PC-9 (cell line): ENCODE data around the gene EDARADD. TPM values are rescaled to one million over a fixed set of nuclear protein-coding genes. Genes with fewer than 3 reads are reported as not detected.

Experiments used
- Bru-seq: library from RNA; stranded (reverse); fragments of 400-500 nt; gene quantifications from one replicate; lab custom pipeline; 2021; lab: Mats Ljungman, UMichigan
- BruChase-seq, 2 experiments: library from RNA; stranded (reverse); fragments of 400-500 nt; gene quantifications; one replicate each; lab custom pipeline; 2021; lab: Mats Ljungman, UMichigan
- BruUV-seq: library from RNA; stranded (reverse); fragments of 400-500 nt; replicated peaks from 2 replicates; lab custom pipeline; 2021; lab: Mats Ljungman, UMichigan
- CTCF ChIA-PET: fragments of 300-600 bp; sonication (Branson Sonifier 250); formaldehyde crosslinking; loops from one replicate; lab custom pipeline; 2022; ENCODE audit warnings: antibody characterized with exemption; lab: Charles Lee
- POLR2A ChIA-PET: fragments of 300-600 bp; sonication (Branson Sonifier 250); formaldehyde crosslinking; loops from one replicate; lab custom pipeline; 2022; ENCODE audit warnings: antibody characterized with exemption; ENCODE audit not compliant: unreplicated experiment; lab: Charles Lee
- DNase-seq, 2 experiments: peaks; one replicate each; pipeline versions ENCODE4 v3.0.0 to v3.0.0-alpha.2; 2015 to 2022; ENCODE audit warnings: mixed read lengths in 1 of 2
- H2AFZ ChIP-seq: fragments of 200-600 bp; sonication (generic); 2 replicates; pipeline ENCODE4 v1.8.1; 2017; ENCODE audit warnings: antibody characterized with exemption
- H3F3A ChIP-seq: fragments of 200-600 bp; sonication (generic); 2 replicates; pipeline ENCODE4 v1.8.1; 2017; ENCODE audit warnings: antibody characterized with exemption, mild to moderate bottlenecking, low read depth; ENCODE audit not compliant: insufficient read depth
- H3K27ac ChIP-seq: fragments of 200-600 bp; sonication (generic); 2 replicates; pipeline ENCODE4 v1.6.1; 2016; ENCODE audit warnings: mixed run types
- H3K27me3 ChIP-seq: fragments of 200-600 bp; sonication (generic); 2 replicates; pipeline ENCODE4 v1.6.1; 2016; ENCODE audit warnings: low read depth, mixed run types; ENCODE audit not compliant: insufficient read depth
- H3K36me3 ChIP-seq: fragments of 200-600 bp; sonication (generic); 2 replicates; pipeline ENCODE4 v1.6.1; 2016; ENCODE audit warnings: low read depth, mixed run types
- H3K4me1 ChIP-seq: fragments of 200-600 bp; sonication (generic); replicated peaks from 2 replicates; pipeline ENCODE4 v1.6.1; 2016; ENCODE audit warnings: mixed run types; ENCODE audit not compliant: insufficient read depth
- H3K4me2 ChIP-seq: fragments of 200-600 bp; sonication (generic); 2 replicates; pipeline ENCODE4 v1.6.1; 2017; ENCODE audit warnings: mixed run types
- H3K4me3 ChIP-seq: fragments of 200-600 bp; sonication (generic); 2 replicates; pipeline ENCODE4 v1.6.1; 2016; ENCODE audit warnings: mixed run types
- H3K79me2 ChIP-seq: fragments of 200-600 bp; sonication (generic); 2 replicates; pipeline ENCODE4 v1.6.1; 2017; ENCODE audit warnings: low read depth, mixed run types
- H3K9me2 ChIP-seq: fragments of 200-600 bp; sonication (generic); 2 replicates; pipeline ENCODE4 v1.8.1; 2017; ENCODE audit warnings: mild to moderate bottlenecking; ENCODE audit not compliant: insufficient read depth
- H3K9me3 ChIP-seq: fragments of 200-600 bp; sonication (generic); 2 replicates; pipeline ENCODE4 v1.8.1; 2016; ENCODE audit warnings: low read depth; ENCODE audit not compliant: insufficient read depth
- H4K20me1 ChIP-seq: fragments of 200-600 bp; sonication (generic); 2 replicates; pipeline ENCODE4 v1.8.1; 2017; ENCODE audit not compliant: insufficient read depth
- CTCF ChIP-seq: fragments of 200-600 bp; sonication (generic); conservative IDR thresholded peaks from 2 replicates; pipeline ENCODE4 v1.6.1; 2017; ENCODE audit warnings: mixed run types, antibody characterized with exemption, mild to moderate bottlenecking, moderate library complexity
- EZH2 ChIP-seq: fragments of 200-600 bp; sonication (generic); IDR thresholded peaks from 2 replicates; pipeline ENCODE4 v1.8.0; 2017; ENCODE audit warnings: antibody characterized with exemption, low read depth
- intact Hi-C: fragments of 100-400 bp; cut with micrococcal nuclease; formaldehyde crosslinking; loops from one replicate; pipeline ENCODE4 v1.10.0; 2022; ENCODE audit not compliant: unreplicated experiment
- long read RNA-seq: library from polyadenylated mRNA; stranded (forward); transcript quantifications from one replicate; pipeline ENCODE4 v2.0.0, GENCODE V29; 2022
- total RNA-seq: library from RNA; stranded (reverse); gene quantifications from 2 replicates; pipeline ENCODE4 v1.2.3, GENCODE V29; 2021

The EDARADD gene
- total RNA-seq = not detected in 2 replicates
- Bru-seq, nascent RNA = percentile 1 among the genes with signal in this experiment
- percentile 1 among the genes with signal in this experiment for BruChase-seq, experiment 1, labeled RNA remaining after a 2-hour chase
- BruChase-seq, experiment 2, labeled RNA remaining after a 6-hour chase = percentile 1 among the genes with signal in this experiment
- long read RNA-seq, partial matches to known transcripts = 0 of 1 reads
- long read RNA-seq, other reads (novel, unspliced or antisense) = 1 of 1 reads

DNA sequence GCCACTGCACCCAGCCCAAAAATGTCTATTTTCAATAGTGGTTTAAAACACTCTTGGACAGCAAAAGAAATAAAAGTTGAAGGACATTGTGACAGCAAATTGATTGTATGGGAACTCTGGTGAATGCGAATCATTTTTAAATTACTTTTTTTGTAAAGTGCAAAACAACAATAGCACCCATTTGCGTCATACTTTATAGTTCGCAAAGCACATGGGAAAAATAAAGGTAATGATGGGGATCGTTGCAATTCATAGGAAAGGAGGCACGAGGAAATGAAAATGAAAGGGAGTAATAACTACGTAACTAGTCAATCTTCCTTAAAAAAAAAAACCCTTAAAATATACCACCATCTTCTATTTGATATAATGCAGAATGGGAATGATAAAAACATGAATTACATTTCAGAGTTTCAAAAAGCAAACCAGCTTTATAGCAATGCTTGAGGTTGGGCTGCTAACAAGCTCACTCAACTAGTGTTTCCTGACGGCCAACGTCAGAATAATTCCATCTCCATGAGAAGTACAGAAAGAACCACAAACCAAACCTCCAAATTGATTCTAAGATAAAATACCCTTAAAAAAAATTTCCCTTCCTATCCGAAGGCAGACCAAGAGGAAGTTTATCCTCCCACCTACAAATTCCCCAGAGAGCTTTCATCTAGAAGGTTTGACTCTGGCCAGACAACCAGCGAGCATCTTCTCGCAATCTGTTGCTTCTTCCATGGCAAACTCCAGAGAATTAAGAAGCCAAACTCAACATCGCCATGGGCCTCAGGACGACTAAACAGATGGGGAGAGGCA is at the start of gene EDARADD:
EDARADD (plus strand) TSS at position 606 of the 801 bp plus-strand sequence; CDS start at position 765, 159 bp downstream.
- Histone ChIP-seq H2AFZ (no peak within 1 kb of the TSS), H3K4me1 (peaks cover 9% of the 10 kb centered on the region), H3K9me2 (no peaks in the 10 kb centered on the region), H3K9me3 (no peaks in the 10 kb centered on the region), H3F3A (peaks cover 5% of the 10 kb centered on the region; the same call in 1 of the 2 replicates), H3K4me3 (no peak within 1 kb of the TSS), H3K27ac (no peak within 1 kb of the TSS), H3K79me2 (no peaks in the 10 kb centered on the region), H3K27me3 (no peaks in the 10 kb centered on the region), H3K36me3 (no peaks in the 10 kb centered on the region), H3K4me2 (no peak within 1 kb of the TSS), H4K20me1 (no peaks in the 10 kb centered on the region)
- ChIA-PET CTCF (no interaction called here), POLR2A (no interaction called here)
- intact Hi-C loops = no loop called here
- BruUV-seq = no TSS peak
- no peak for DNase-seq
- TF ChIP-seq EZH2 (no peak), CTCF (no peak)

GRCh38 chr1:236345728-236346127 is 48.4 kb upstream of the EDARADD start:
- Histone ChIP-seq H3K79me2 (no peaks in the 10 kb centered on the region), H2AFZ (no peak overlapping the region), H3K9me3 (no peaks in the 10 kb centered on the region), H3K4me2 (no peak overlapping the region), H3K4me3 (no peak overlapping the region), H3F3A (no peaks in the 10 kb centered on the region), H3K4me1 (peaks cover 7% of the 10 kb centered on the region; the same call in 1 of the 2 replicates), H3K9me2 (no peaks in the 10 kb centered on the region), H3K36me3 (no peaks in the 10 kb centered on the region), H4K20me1 (no peaks in the 10 kb centered on the region), H3K27ac (no peak overlapping the region), H3K27me3 (no peaks in the 10 kb centered on the region)
- CTCF ChIA-PET = no interaction called here
- intact Hi-C loops = no loop called here
- TF ChIP-seq EZH2 (no peak), CTCF (0 out of 2 replicates have a peak, but pooled peaks have one; percentile 15)
- no TSS peak for BruUV-seq
- POLR2A ChIA-PET = no interaction called here
- DNase-seq = no peak

DNA sequence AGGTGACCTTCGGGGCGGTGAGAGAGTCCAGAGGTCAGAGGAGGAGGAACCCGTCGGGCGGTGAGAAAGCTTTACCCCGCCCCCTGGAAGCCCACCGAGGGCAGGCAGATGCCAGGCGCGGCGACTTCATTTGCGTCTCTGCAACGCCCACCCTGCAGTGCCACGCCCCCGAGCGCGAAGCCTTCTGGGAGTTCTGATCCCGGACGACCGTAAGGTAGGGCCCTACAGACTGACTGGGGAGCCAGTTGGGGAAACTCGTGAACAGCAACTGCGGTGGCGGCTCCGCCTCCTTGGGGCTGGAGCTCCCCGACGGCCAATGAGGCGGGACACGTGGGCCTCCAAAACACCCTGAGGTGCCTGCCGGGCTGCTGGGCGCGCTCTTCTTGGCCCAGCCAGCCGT is 46.0 kb upstream of the EDARADD start:
- H3K27me3 ChIP-seq = no peaks in the 10 kb centered on the region
- ChIA-PET POLR2A (no interaction called here), CTCF (no interaction called here)
- H3K9me3 ChIP-seq = no peaks in the 10 kb centered on the region
- H3K27ac ChIP-seq = no peak overlapping the region
- intact Hi-C loops = no loop called here
- no peaks in the 10 kb centered on the region for H3K4me1 ChIP-seq
- no peaks in the 10 kb centered on the region for H3K9me2 ChIP-seq
- no peak for TF ChIP-seq EZH2
- TF ChIP-seq CTCF = no peak
- no peaks in the 10 kb centered on the region for H4K20me1 ChIP-seq
- no peak overlapping the region for H3K4me3 ChIP-seq
- BruUV-seq = no TSS peak
- no peaks in the 10 kb centered on the region for H3K36me3 ChIP-seq
- H3K79me2 ChIP-seq = no peaks in the 10 kb centered on the region
- no peaks in the 10 kb centered on the region for H3F3A ChIP-seq
- H2AFZ ChIP-seq = no peak overlapping the region
- no peak overlapping the region for H3K4me2 ChIP-seq
- no peak for DNase-seq
